IMR-90 (cell line): ENCODE measurements around the gene ASTE1. TPM values are rescaled to one million over a fixed set of nuclear protein-coding genes. Genes with fewer than 3 reads are reported as not detected.

Experiments used
- ATAC-seq: fragments of 200-7000 bp; cut with Tn5 transposase; 2 replicates; pipeline ENCODE4 v1.9.1; 2020; ENCODE audit warnings: low read depth, mild to moderate bottlenecking, moderate library complexity
- BruUV-seq: library from RNA; stranded (reverse); fragments of 400-500 nt; replicated peaks from 2 replicates; lab custom pipeline; 2021; lab: Mats Ljungman, UMichigan
- CTCF ChIA-PET: fragments of 300-600 bp; formaldehyde crosslinking; extraction: SDS; loops from one replicate; lab custom pipeline; 2021; ENCODE audit warnings: antibody characterized with exemption; lab: Yijun Ruan, JAX
- POLR2A ChIA-PET: fragments of 300-600 bp; sonication (Branson Sonifier 250); formaldehyde crosslinking; loops from one replicate; lab custom pipeline; 2022; ENCODE audit warnings: antibody characterized with exemption; ENCODE audit not compliant: unreplicated experiment; lab: Charles Lee
- DNase-seq: peaks from one replicate; pipeline ENCODE4 v3.0.0; 2013
- H2AFZ ChIP-seq: replicated peaks from 2 replicates; pipeline ENCODE3; 2013; ENCODE audit warnings: low read length, mild to moderate bottlenecking; ENCODE audit not compliant: poor library complexity
- H2AK5ac ChIP-seq: 2 replicates; pipeline ENCODE4 v1.6.1; 2013; ENCODE audit warnings: low read depth, low read length, inconsistent platforms
- H2AK9ac ChIP-seq: replicated peaks from 2 replicates; pipeline ENCODE3; 2013; ENCODE audit warnings: mild to moderate bottlenecking, low read depth, low read length, moderate library complexity; ENCODE audit not compliant: poor library complexity
- H2BK120ac ChIP-seq: 2 replicates; pipeline ENCODE4 v1.6.1; 2013; ENCODE audit warnings: low read depth, low read length, inconsistent platforms
- H2BK15ac ChIP-seq: 3 replicates; pipeline ENCODE4 v1.6.1; 2013; ENCODE audit warnings: low read depth, low read length, inconsistent platforms
- H2BK20ac ChIP-seq: 2 replicates; pipeline ENCODE4 v1.6.1; 2013; ENCODE audit warnings: low read depth, mild to moderate bottlenecking, inconsistent platforms, low read length, moderate library complexity
- H2BK5ac ChIP-seq: 2 replicates; pipeline ENCODE4 v1.6.1; 2013; ENCODE audit warnings: mild to moderate bottlenecking, low read depth, low read length, inconsistent platforms; ENCODE audit not compliant: poor library complexity, severe bottlenecking
- H3K14ac ChIP-seq: replicated peaks from 2 replicates; pipeline ENCODE4 v1.6.1; 2013; ENCODE audit warnings: low read depth, low read length, inconsistent platforms
- H3K18ac ChIP-seq: 2 replicates; pipeline ENCODE4 v1.6.1; 2013; ENCODE audit warnings: low read depth, low read length, control low read depth
- H3K23ac ChIP-seq: 2 replicates; pipeline ENCODE4 v1.6.1; 2013; ENCODE audit warnings: low read depth, low read length, inconsistent platforms
- H3K27ac ChIP-seq: 2 replicates; pipeline ENCODE4 v1.5.1; 2013; ENCODE audit warnings: mild to moderate bottlenecking, control low read depth, low read length; ENCODE audit not compliant: insufficient read depth
- H3K27me3 ChIP-seq: 2 replicates; pipeline ENCODE4 v1.6.1; 2013; ENCODE audit warnings: low read length; ENCODE audit not compliant: control insufficient read depth, insufficient read depth
- H3K36me3 ChIP-seq: 2 replicates; pipeline ENCODE4 v1.6.1; 2013; ENCODE audit warnings: low read length, mixed read lengths; ENCODE audit not compliant: control insufficient read depth, insufficient read depth
- H3K4ac ChIP-seq: 2 replicates; pipeline ENCODE4 v1.6.1; 2013; ENCODE audit warnings: low read depth, low read length, inconsistent platforms
- H3K4me1 ChIP-seq: 2 replicates; pipeline ENCODE4 v1.6.1; 2013; ENCODE audit warnings: low read length, mixed read lengths; ENCODE audit not compliant: control insufficient read depth, insufficient read depth
- H3K4me2 ChIP-seq: 2 replicates; pipeline ENCODE4 v1.6.1; 2013; ENCODE audit warnings: low read depth, mild to moderate bottlenecking, control low read depth, low read length, moderate library complexity
- H3K4me3 ChIP-seq: 2 replicates; pipeline ENCODE4 v1.5.1; 2013; ENCODE audit warnings: low read depth, mild to moderate bottlenecking, control low read depth, low read length, moderate library complexity; ENCODE audit not compliant: insufficient read depth
- H3K56ac ChIP-seq: 2 replicates; pipeline ENCODE4 v1.6.1; 2013; ENCODE audit warnings: low read length, inconsistent platforms; ENCODE audit not compliant: insufficient read depth; ENCODE audit errors: extremely low read depth
- H3K79me1 ChIP-seq, 2 experiments: 2 replicates each; pipeline ENCODE4 v1.6.1; 2013; ENCODE audit warnings: low read length in 2 of 2, inconsistent platforms in 1 of 2, low read depth in 1 of 2
- H3K9ac ChIP-seq: 2 replicates; pipeline ENCODE4 v1.6.1; 2013; ENCODE audit warnings: low read depth, low read length, control low read depth
- H3K9me1 ChIP-seq: 2 replicates; pipeline ENCODE4 v1.6.1; 2013; ENCODE audit warnings: low read length, inconsistent platforms; ENCODE audit not compliant: insufficient read depth
- H3K9me3 ChIP-seq: 2 replicates; pipeline ENCODE4 v1.6.1; 2013; ENCODE audit warnings: low read length; ENCODE audit not compliant: control insufficient read depth, insufficient read depth
- H4K20me1 ChIP-seq: 2 replicates; pipeline ENCODE4 v1.6.1; 2013; ENCODE audit warnings: low read length, inconsistent platforms; ENCODE audit not compliant: insufficient read depth
- H4K5ac ChIP-seq: 2 replicates; pipeline ENCODE4 v1.6.1; 2013; ENCODE audit warnings: mild to moderate bottlenecking, low read depth, low read length, control low read depth
- H4K8ac ChIP-seq, 2 experiments: 2 replicates each; pipeline ENCODE4 v1.6.1; 2013; ENCODE audit warnings: low read depth in 2 of 2, low read length in 2 of 2, control low read depth in 1 of 2, inconsistent platforms in 1 of 2
- H4K91ac ChIP-seq: 2 replicates; pipeline ENCODE4 v1.6.1; 2013; ENCODE audit warnings: low read depth, low read length, inconsistent platforms; ENCODE audit not compliant: insufficient read depth
- BHLHE40 ChIP-seq: fragments of 150-350 bp; IDR thresholded peaks from 2 replicates; pipeline ENCODE4 v1.6.1; 2016; ENCODE audit warnings: mild to moderate bottlenecking, low read depth, low read length
- CEBPB ChIP-seq: IDR thresholded peaks from 2 replicates; pipeline ENCODE4 v1.6.1; 2012; ENCODE audit warnings: low read depth, low read length, improper control_type of control experiment
- CHD1 ChIP-seq: IDR thresholded peaks from 2 replicates; pipeline ENCODE4 v1.6.1; 2012; ENCODE audit warnings: low read depth, low read length, improper control_type of control experiment
- CTCF ChIP-seq: conservative IDR thresholded peaks from 2 replicates; pipeline ENCODE4 v1.5.1; 2012; ENCODE audit warnings: mild to moderate bottlenecking, low read depth, low read length, improper control_type of control experiment
- ELK1 ChIP-seq: fragments of 150-350 bp; IDR thresholded peaks from 2 replicates; pipeline ENCODE4 v1.6.1; 2016; ENCODE audit warnings: low read depth, mild to moderate bottlenecking, low read length, moderate library complexity, borderline replicate concordance
- FOS ChIP-seq: fragments of 150-350 bp; IDR thresholded peaks from 2 replicates; pipeline ENCODE4 v1.6.1; 2016; ENCODE audit warnings: low read depth, low read length
- MAFK ChIP-seq: IDR thresholded peaks from 2 replicates; pipeline ENCODE4 v1.6.1; 2012; ENCODE audit warnings: low read depth, low read length, improper control_type of control experiment
- MAZ ChIP-seq: IDR thresholded peaks from 2 replicates; pipeline ENCODE4 v1.6.1; 2012; ENCODE audit warnings: low read depth, mild to moderate bottlenecking, low read length, improper control_type of control experiment, moderate library complexity, borderline replicate concordance
- MXI1 ChIP-seq: IDR thresholded peaks from 2 replicates; pipeline ENCODE4 v1.6.1; 2012; ENCODE audit warnings: low read depth, mild to moderate bottlenecking, low read length, moderate library complexity, borderline replicate concordance
- NFE2L2 ChIP-seq: fragments of 150-350 bp; IDR thresholded peaks from 2 replicates; pipeline ENCODE4 v1.6.1; 2016; ENCODE audit warnings: low read depth, mild to moderate bottlenecking, low read length
- POLR2A ChIP-seq: IDR thresholded peaks from 2 replicates; pipeline ENCODE4 v1.6.1; 2012; ENCODE audit warnings: mild to moderate bottlenecking, low read depth, low read length
- RAD21 ChIP-seq: IDR thresholded peaks from 2 replicates; pipeline ENCODE4 v1.6.1; 2012; ENCODE audit warnings: low read length, improper control_type of control experiment
- RCOR1 ChIP-seq: IDR thresholded peaks from 2 replicates; pipeline ENCODE4 v1.6.1; 2012; ENCODE audit warnings: mild to moderate bottlenecking, low read length, improper control_type of control experiment; ENCODE audit not compliant: insufficient replicate concordance
- RFX5 ChIP-seq: IDR thresholded peaks from 2 replicates; pipeline ENCODE4 v1.8.0; 2012; ENCODE audit warnings: low read depth, mild to moderate bottlenecking, low read length, moderate library complexity
- SMC3 ChIP-seq: fragments of 150-350 bp; IDR thresholded peaks from 2 replicates; pipeline ENCODE4 v1.6.1; 2016; ENCODE audit warnings: low read depth, mild to moderate bottlenecking, antibody characterized with exemption, low read length, moderate library complexity
- USF2 ChIP-seq: fragments of 150-350 bp; IDR thresholded peaks from 2 replicates; pipeline ENCODE4 v1.6.1; 2017; ENCODE audit warnings: mild to moderate bottlenecking, antibody characterized with exemption, low read length, low read depth
- dilution Hi-C: fragments of 300-500 bp; cut with HindIII; formaldehyde crosslinking; loops from one replicate; pipeline ENCODE4 v1.14.3; 2018; ENCODE audit warnings: low sequenced_read_pairs; ENCODE audit not compliant: unreplicated experiment
- in situ Hi-C: fragments of 300-500 bp; cut with MboI; formaldehyde crosslinking; loops from 3 replicates; pipeline ENCODE4 v1.14.3; 2019; ENCODE audit warnings: low sequenced_read_pairs, inconsistent platforms, mixed read lengths
- intact Hi-C: fragments of 100-400 bp; cut with micrococcal nuclease; formaldehyde crosslinking; loops from 2 replicates; pipeline ENCODE4 v1.10.0; 2022
- polyA plus RNA-seq, 3 experiments: library from polyadenylated mRNA; depleted of rRNA; stranded (reverse); fragments of >200 nt; gene quantifications; 2 replicates each; pipeline ENCODE4 v1.2.3, GENCODE V29; 2012; ENCODE audit warnings: low replicate concordance in 1 of 3
- total RNA-seq: library from RNA; depleted of rRNA; stranded (reverse); fragments of >200 nt; gene quantifications from 2 replicates; pipeline ENCODE4 v1.2.3, GENCODE V29; 2012

ASTE1 gene
- total and polyA plus RNA-seq, 2 of the 4 experiments (the other 2 are of a cell fraction) = 3.2 to 7.5 TPM

GRCh38 chr3:131067983-131068382 is 41.4 kb upstream of the ASTE1 start:
- ATAC-seq (no peak), DNase-seq (no peak)
- dilution Hi-C loops = no loop called here
- no peak overlapping the region for H4K8ac ChIP-seq
- no peak overlapping the region for H2BK15ac ChIP-seq
- in situ Hi-C loops = no loop called here
- no peak overlapping the region for H2BK5ac ChIP-seq
- no peak overlapping the region for H4K5ac ChIP-seq
- H4K91ac ChIP-seq = no peak overlapping the region
- no peak overlapping the region for H2AK5ac ChIP-seq
- no peaks in the 10 kb centered on the region for H3K27me3 ChIP-seq
- no peaks in the 10 kb centered on the region for H3K4me1 ChIP-seq
- BruUV-seq = no TSS peak
- intact Hi-C loops = no loop called here
- H4K20me1 ChIP-seq = no peaks in the 10 kb centered on the region
- H2BK20ac ChIP-seq = no peak overlapping the region
- H3K27ac ChIP-seq = no peak overlapping the region
- H3K56ac ChIP-seq = no peak overlapping the region
- H2AK9ac ChIP-seq = no peak overlapping the region
- H3K23ac ChIP-seq = no peak overlapping the region
- POLR2A ChIA-PET = no interaction called here
- H3K9ac ChIP-seq = no peak overlapping the region
- H3K18ac ChIP-seq = no peak overlapping the region
- H3K36me3 ChIP-seq = no peaks in the 10 kb centered on the region
- no peak overlapping the region for H2AFZ ChIP-seq
- no peak overlapping the region for H3K4ac ChIP-seq
- CTCF ChIA-PET = no interaction called here
- H2BK120ac ChIP-seq = no peak overlapping the region
- H3K9me1 ChIP-seq = no peaks in the 10 kb centered on the region
- no peaks in the 10 kb centered on the region for H3K9me3 ChIP-seq
- no peak overlapping the region for H3K4me3 ChIP-seq
- no peaks in the 10 kb centered on the region for H3K79me1 ChIP-seq
- H3K4me2 ChIP-seq = no peak overlapping the region
- no peak overlapping the region for H3K14ac ChIP-seq
- TF ChIP-seq CTCF (no peak), MAZ (no peak), BHLHE40 (no peak), RAD21 (no peak), MAFK (no peak), NFE2L2 (no peak), FOS (no peak), ELK1 (no peak), CEBPB (no peak), POLR2A (no peak), MXI1 (no peak), RFX5 (no peak), CHD1 (no peak), USF2 (no peak), RCOR1 (no peak), SMC3 (no peak)
